Mesendoderm (in vitro differentiated cells): ENCODE results near the gene NMRK1.

ENCODE experiments used
- DNase-seq: peaks from one replicate; pipeline ENCODE4 v3.0.0; 2013
- H2AK5ac ChIP-seq: 2 replicates; pipeline ENCODE4 v1.6.1; 2013; ENCODE audit warnings: low read length, inconsistent platforms
- H2BK120ac ChIP-seq: 2 replicates; pipeline ENCODE4 v1.6.1; 2013; ENCODE audit warnings: low read depth, mild to moderate bottlenecking, low read length, moderate library complexity, mixed read lengths
- H2BK15ac ChIP-seq: replicated peaks from 2 replicates; pipeline ENCODE4 v1.6.1; 2013; ENCODE audit warnings: low read depth, mild to moderate bottlenecking, moderate library complexity
- H2BK5ac ChIP-seq: 2 replicates; pipeline ENCODE4 v1.6.1; 2013; ENCODE audit warnings: low read length, inconsistent platforms
- H3K18ac ChIP-seq: 2 replicates; pipeline ENCODE4 v1.6.1; 2013; ENCODE audit warnings: mild to moderate bottlenecking, low read length, mixed read lengths
- H3K23ac ChIP-seq: one replicate; pipeline ENCODE4 v1.6.1; 2013; ENCODE audit warnings: low read length
- H3K27ac ChIP-seq: 2 replicates; pipeline ENCODE4 v1.5.1; 2013; ENCODE audit warnings: low read depth, mild to moderate bottlenecking, inconsistent platforms, low read length, moderate library complexity
- H3K27me3 ChIP-seq: 2 replicates; pipeline ENCODE4 v1.6.1; 2013; ENCODE audit warnings: low read length, control low read depth, mild to moderate bottlenecking, inconsistent platforms; ENCODE audit not compliant: insufficient read depth, poor library complexity
- H3K36me3 ChIP-seq: 2 replicates; pipeline ENCODE4 v1.6.1; 2013; ENCODE audit warnings: low read length, inconsistent platforms; ENCODE audit not compliant: control insufficient read depth, insufficient read depth
- H3K4ac ChIP-seq: one replicate; pipeline ENCODE4 v1.6.1; 2013; ENCODE audit warnings: low read depth, mild to moderate bottlenecking, low read length, moderate library complexity
- H3K4me1 ChIP-seq: 2 replicates; pipeline ENCODE4 v1.6.1; 2013; ENCODE audit warnings: low read depth, low read length, inconsistent platforms; ENCODE audit not compliant: control insufficient read depth
- H3K4me2 ChIP-seq: 2 replicates; pipeline ENCODE4 v1.6.1; 2013; ENCODE audit warnings: low read length
- H3K4me3 ChIP-seq: 2 replicates; pipeline ENCODE4 v1.5.1; 2013; ENCODE audit warnings: mild to moderate bottlenecking, low read length
- H3K56ac ChIP-seq: one replicate; pipeline ENCODE4 v1.6.1; 2013; ENCODE audit warnings: low read length
- H3K79me1 ChIP-seq: 2 replicates; pipeline ENCODE4 v1.6.1; 2013; ENCODE audit warnings: low read length, inconsistent platforms
- H3K79me2 ChIP-seq: 2 replicates; pipeline ENCODE4 v1.6.1; 2013; ENCODE audit warnings: mild to moderate bottlenecking, low read length; ENCODE audit not compliant: control insufficient read depth, insufficient read depth
- H3K9ac ChIP-seq: 2 replicates; pipeline ENCODE4 v1.6.1; 2013; ENCODE audit warnings: low read length, inconsistent platforms
- H4K5ac ChIP-seq: one replicate; pipeline ENCODE4 v1.6.1; 2013; ENCODE audit warnings: low read length
- H4K8ac ChIP-seq: one replicate; pipeline ENCODE4 v1.6.1; 2013; ENCODE audit warnings: low read depth, mild to moderate bottlenecking, control low read depth, low read length, moderate library complexity
- WGBS: extraction: QIAGEN DNeasy Blood & Tissue Kit; methylation state at CpG from one replicate; pipeline ENCODE4 v1.1.7; 2013; ENCODE audit warnings: low lambda C conversion rate, missing lambda C conversion rate; ENCODE audit not compliant: insufficient coverage; ENCODE audit errors: extremely low coverage; 5-methylcytosine and 5-hydroxymethylcytosine counted together

NMRK1 gene

DNA sequence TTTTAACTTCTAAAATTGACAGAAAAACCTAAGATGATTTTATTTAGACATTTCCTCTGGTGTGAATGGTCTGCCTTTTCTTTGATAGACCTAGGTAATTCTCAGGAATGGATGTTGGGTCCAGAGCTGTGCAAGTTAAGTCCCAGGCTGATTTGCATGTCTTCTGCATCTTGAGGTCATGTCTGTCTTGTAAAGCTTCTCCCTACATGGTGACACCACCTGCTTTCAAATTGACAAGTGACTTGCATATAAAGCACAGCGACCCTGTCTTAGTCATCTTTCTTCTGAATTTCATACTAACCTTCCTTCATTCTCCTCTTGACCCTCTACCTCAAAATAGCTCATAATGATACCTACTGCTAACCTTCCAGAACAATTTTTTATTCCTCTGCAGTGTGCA, 29.6 kb upstream of the NMRK1 start:
- H3K9ac ChIP-seq: no peak overlapping the region
- no peak overlapping the region for H4K5ac ChIP-seq
- no peak overlapping the region for H2BK120ac ChIP-seq
- no peaks in the 10 kb centered on the region for H3K79me2 ChIP-seq
- peaks cover 1% of the 10 kb centered on the region for H3K79me1 ChIP-seq
- H3K4me2 ChIP-seq: no peak overlapping the region
- no peak overlapping the region for H3K56ac ChIP-seq
- H2AK5ac ChIP-seq: no peak overlapping the region
- DNase-seq: no peak
- whole genome bisulfite sequencing: no CpG with 5 or more reads among the region's 1 CpG
- H3K4me3 ChIP-seq: no peak overlapping the region
- no peaks in the 10 kb centered on the region for H3K27me3 ChIP-seq
- H3K4ac ChIP-seq: no peak overlapping the region
- no peak overlapping the region for H2BK15ac ChIP-seq
- no peak overlapping the region for H3K27ac ChIP-seq
- no peak overlapping the region for H3K18ac ChIP-seq
- no peaks in the 10 kb centered on the region for H3K4me1 ChIP-seq
- no peak overlapping the region for H3K23ac ChIP-seq
- H3K36me3 ChIP-seq: no peaks in the 10 kb centered on the region
- no peak overlapping the region for H4K8ac ChIP-seq
- H2BK5ac ChIP-seq: no peak overlapping the region

DNA sequence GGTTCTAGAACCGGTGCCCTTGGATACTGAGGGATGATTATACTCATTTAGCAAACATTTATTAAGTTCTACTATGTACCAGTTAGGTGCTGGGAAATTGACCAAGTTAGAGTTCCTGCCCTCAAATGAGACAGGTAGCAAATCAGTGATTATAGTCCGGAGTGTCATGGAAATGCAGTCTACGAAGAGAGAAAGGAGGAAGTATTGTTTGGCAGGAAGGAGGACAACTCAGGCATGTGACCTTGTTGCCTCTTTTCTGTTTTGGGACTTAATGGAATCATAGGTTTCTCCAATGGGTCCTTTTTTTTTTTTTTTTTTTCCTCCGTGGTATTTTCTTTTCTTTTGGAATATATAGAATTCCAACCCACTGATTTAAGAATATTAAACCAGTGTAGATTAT, 28.4 kb upstream of the NMRK1 start:
- no peaks in the 10 kb centered on the region for H3K4me1 ChIP-seq
- no peak overlapping the region for H3K23ac ChIP-seq
- H2BK15ac ChIP-seq: no peak overlapping the region
- no peak overlapping the region for H3K27ac ChIP-seq
- no peaks in the 10 kb centered on the region for H3K79me2 ChIP-seq
- DNase-seq: no peak
- H3K27me3 ChIP-seq: no peaks in the 10 kb centered on the region
- H4K5ac ChIP-seq: no peak overlapping the region
- peaks cover 1% of the 10 kb centered on the region for H3K79me1 ChIP-seq
- H3K4me2 ChIP-seq: no peak overlapping the region
- no peak overlapping the region for H3K18ac ChIP-seq
- H3K4ac ChIP-seq: no peak overlapping the region
- H3K9ac ChIP-seq: no peak overlapping the region
- H3K36me3 ChIP-seq: no peaks in the 10 kb centered on the region
- no peak overlapping the region for H2BK120ac ChIP-seq
- H3K4me3 ChIP-seq: no peak overlapping the region
- no peak overlapping the region for H3K56ac ChIP-seq
- WGBS: no CpG with 5 or more reads among the region's 4 CpGs
- no peak overlapping the region for H4K8ac ChIP-seq
- H2BK5ac ChIP-seq: no peak overlapping the region
- no peak overlapping the region for H2AK5ac ChIP-seq

DNA sequence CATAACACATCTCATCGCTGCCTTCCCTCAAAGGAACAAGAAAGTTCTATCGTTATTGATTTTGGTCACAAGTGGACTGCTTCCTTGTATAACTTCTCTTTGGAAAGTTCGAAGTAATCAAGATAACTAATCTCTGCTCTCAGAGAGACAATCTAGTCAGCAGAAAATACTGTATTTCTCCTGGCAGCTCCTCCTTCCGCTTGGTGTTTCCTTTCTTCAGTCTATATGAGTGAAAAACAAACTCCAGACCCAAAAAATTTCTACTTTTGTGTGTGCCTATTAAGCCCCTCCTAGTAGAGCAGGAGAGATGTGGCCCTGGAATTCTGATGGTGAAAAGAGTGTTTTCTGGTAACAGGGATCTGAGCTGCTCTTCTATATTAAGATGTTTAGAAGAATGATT, 24.8 kb upstream of the NMRK1 start:
- H2BK120ac ChIP-seq: no peak overlapping the region
- no peak overlapping the region for H3K9ac ChIP-seq
- H3K4ac ChIP-seq: no peak overlapping the region
- no peaks in the 10 kb centered on the region for H3K79me2 ChIP-seq
- H3K79me1 ChIP-seq: peaks cover 2% of the 10 kb centered on the region
- no peak overlapping the region for H2BK5ac ChIP-seq
- H2AK5ac ChIP-seq: no peak overlapping the region
- no peak overlapping the region for H4K5ac ChIP-seq
- no peak overlapping the region for H3K23ac ChIP-seq
- no peak overlapping the region for H3K27ac ChIP-seq
- no peak overlapping the region for H3K4me2 ChIP-seq
- no peaks in the 10 kb centered on the region for H3K36me3 ChIP-seq
- no peak overlapping the region for H3K18ac ChIP-seq
- no peak overlapping the region for H3K56ac ChIP-seq
- H3K27me3 ChIP-seq: no peaks in the 10 kb centered on the region
- H3K4me3 ChIP-seq: no peak overlapping the region
- WGBS: no CpG with 5 or more reads among the region's 4 CpGs
- no peak for DNase-seq
- no peak overlapping the region for H4K8ac ChIP-seq
- H2BK15ac ChIP-seq: no peak overlapping the region
- no peaks in the 10 kb centered on the region for H3K4me1 ChIP-seq

DNA sequence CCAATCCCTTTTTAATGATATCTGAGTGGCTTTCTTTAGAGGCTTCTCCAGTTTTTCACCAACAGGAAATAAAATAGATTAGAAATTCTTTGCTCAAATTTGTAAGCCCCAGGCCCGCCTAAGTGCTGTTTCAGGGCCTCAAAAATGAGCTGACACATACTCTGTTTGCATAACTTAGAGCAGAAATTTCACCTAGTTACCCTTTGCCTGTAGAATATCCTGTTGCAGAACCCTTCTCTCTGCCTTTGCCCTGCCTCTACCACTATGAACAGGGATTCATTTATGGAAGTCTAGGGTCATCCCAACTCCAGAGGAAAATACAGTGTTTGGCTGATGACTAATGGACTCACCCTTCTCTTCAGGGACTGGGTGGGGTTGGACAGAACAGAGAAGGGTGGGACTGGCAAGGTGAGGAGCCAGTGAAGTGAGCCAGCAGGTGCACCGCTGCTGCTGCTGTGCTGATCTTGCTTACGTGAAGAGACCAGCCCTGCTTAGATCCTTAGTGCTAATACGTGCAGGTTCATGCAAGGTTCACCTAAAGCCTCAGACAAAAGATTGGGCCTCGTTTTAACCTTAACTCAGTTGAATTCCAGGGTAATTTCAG, 23.2 kb upstream of the NMRK1 start:
- Histone ChIP-seq H4K8ac (no peak overlapping the region), H2BK120ac (no peak overlapping the region), H3K4ac (no peak overlapping the region), H3K4me1 (no peaks in the 10 kb centered on the region), H3K23ac (no peak overlapping the region), H3K56ac (no peak overlapping the region), H3K27ac (no peak overlapping the region), H2BK15ac (no peak overlapping the region), H3K79me2 (no peaks in the 10 kb centered on the region), H3K27me3 (no peaks in the 10 kb centered on the region), H3K79me1 (peaks cover 4% of the 10 kb centered on the region), H2BK5ac (no peak overlapping the region), H3K4me3 (no peak overlapping the region), H3K4me2 (no peak overlapping the region), H2AK5ac (no peak overlapping the region), H3K18ac (no peak overlapping the region), H4K5ac (no peak overlapping the region), H3K36me3 (no peaks in the 10 kb centered on the region), H3K9ac (no peak overlapping the region)
- WGBS: no CpG with 5 or more reads among the region's 5 CpGs
- no peak for DNase-seq

DNA sequence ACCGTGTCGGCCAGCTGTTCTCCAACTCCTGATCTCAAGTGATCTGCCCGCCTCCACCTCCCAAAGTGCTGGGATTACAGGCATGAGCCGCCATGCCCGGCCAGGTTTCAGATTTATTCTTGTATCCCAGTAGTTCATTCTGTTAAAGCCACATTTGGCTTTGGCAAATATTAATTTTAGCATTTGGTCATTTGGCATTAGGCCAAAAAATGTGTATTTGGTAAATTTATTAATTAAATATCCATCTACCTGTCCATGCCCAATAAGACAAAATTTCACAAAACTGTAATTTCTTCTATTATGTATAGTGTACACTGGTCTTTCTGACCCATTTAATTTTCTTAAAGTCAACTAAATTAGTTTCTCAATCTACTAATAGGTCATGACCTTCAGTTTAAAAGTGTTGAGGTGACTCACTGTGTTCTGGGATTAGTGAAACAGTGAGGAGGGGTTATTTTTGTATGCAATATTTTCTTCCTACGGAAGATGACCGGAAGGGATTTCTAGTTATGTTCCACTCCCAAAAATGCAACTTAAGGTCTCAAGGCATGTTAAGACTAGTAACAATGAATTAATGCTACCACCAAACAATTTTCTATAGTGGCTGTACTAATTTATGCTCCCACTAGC, 21.4 kb upstream of the NMRK1 start:
- Histone ChIP-seq H3K79me2 (no peaks in the 10 kb centered on the region), H3K4me1 (no peaks in the 10 kb centered on the region), H3K4me3 (no peak overlapping the region), H3K36me3 (no peaks in the 10 kb centered on the region), H2AK5ac (no peak overlapping the region), H4K5ac (no peak overlapping the region), H3K27me3 (no peaks in the 10 kb centered on the region), H2BK5ac (no peak overlapping the region), H2BK15ac (no peak overlapping the region), H3K18ac (no peak overlapping the region), H4K8ac (no peak overlapping the region), H3K56ac (no peak overlapping the region), H3K79me1 (peaks cover 4% of the 10 kb centered on the region), H3K27ac (no peak overlapping the region), H3K9ac (no peak overlapping the region), H2BK120ac (no peak overlapping the region), H3K4me2 (no peak overlapping the region), H3K23ac (no peak overlapping the region), H3K4ac (no peak overlapping the region)
- WGBS: no CpG with 5 or more reads among the region's 7 CpGs
- no peak for DNase-seq

DNA sequence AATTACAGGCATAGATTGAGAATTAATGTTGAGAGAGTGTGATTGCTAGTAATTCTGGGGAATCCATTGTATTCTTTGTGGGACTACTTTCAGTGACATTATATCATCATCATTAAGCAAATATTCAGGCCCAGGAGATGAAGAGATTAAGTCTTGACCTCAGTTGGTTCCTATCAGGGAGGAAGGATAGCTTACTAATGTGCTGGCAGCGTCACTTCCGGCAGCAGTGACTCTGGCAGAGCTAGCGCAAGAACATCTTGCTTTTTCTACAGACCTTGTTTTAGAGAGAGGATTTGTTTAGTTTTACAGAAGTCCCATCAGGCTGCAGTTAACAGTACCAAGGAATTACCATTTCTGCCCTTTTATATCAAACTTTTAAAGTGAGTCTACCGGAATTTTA, 20.6 kb upstream of the NMRK1 start:
- no peak overlapping the region for H3K4me2 ChIP-seq
- no peaks in the 10 kb centered on the region for H3K36me3 ChIP-seq
- no peaks in the 10 kb centered on the region for H3K79me2 ChIP-seq
- no peak overlapping the region for H2BK15ac ChIP-seq
- no peak overlapping the region for H3K4ac ChIP-seq
- no peak overlapping the region for H3K18ac ChIP-seq
- no peaks in the 10 kb centered on the region for H3K27me3 ChIP-seq
- H3K4me3 ChIP-seq: no peak overlapping the region
- WGBS: 100% methylated on average over 1 of the region's 4 CpGs
- H2BK5ac ChIP-seq: no peak overlapping the region
- no peak overlapping the region for H3K9ac ChIP-seq
- no peak overlapping the region for H3K27ac ChIP-seq
- H4K8ac ChIP-seq: no peak overlapping the region
- H4K5ac ChIP-seq: no peak overlapping the region
- no peaks in the 10 kb centered on the region for H3K4me1 ChIP-seq
- H3K23ac ChIP-seq: no peak overlapping the region
- H2AK5ac ChIP-seq: no peak overlapping the region
- peaks cover 4% of the 10 kb centered on the region for H3K79me1 ChIP-seq
- H2BK120ac ChIP-seq: no peak overlapping the region
- DNase-seq: no peak
- H3K56ac ChIP-seq: no peak overlapping the region
